B cell (primary cell): ENCODE results near the gene EIF4A2. TPM values are rescaled to one million over a fixed set of nuclear protein-coding genes. Genes with fewer than 3 reads are reported as not detected.

Source experiments
- ATAC-seq: fragments of 200-7000 bp; cut with Tn5 transposase; one replicate; pipeline ENCODE4 v1.10.0; 2021; ENCODE audit warnings: low read depth, mild to moderate bottlenecking, moderate number of reproducible peaks, moderate library complexity
- CTCF ChIA-PET: fragments of 350-600 bp; sonication (Branson Sonifier 250); formaldehyde crosslinking; loops from one replicate; lab custom pipeline; 2021; ENCODE audit warnings: antibody characterized with exemption, inconsistent platforms; lab: Charles Lee
- POLR2A ChIA-PET: fragments of 350-600 bp; sonication (Branson Sonifier 250); formaldehyde crosslinking; loops from one replicate; lab custom pipeline; 2021; ENCODE audit warnings: antibody characterized with exemption; lab: Charles Lee
- DNase-seq: peaks from one replicate; pipeline ENCODE4 v3.0.0; 2013
- H2AFZ ChIP-seq: 2 replicates; pipeline ENCODE4 v1.6.1; 2012; ENCODE audit warnings: mild to moderate bottlenecking, low read depth, low read length; ENCODE audit not compliant: insufficient read depth, poor library complexity, severe bottlenecking
- H3K27ac ChIP-seq, 2 donors: 1 replicate in 1 of 2; 2 replicates in 1 of 2; pipeline ENCODE4 v1.5.1; 2012 to 2013; ENCODE audit warnings: low read length in 2 of 2, mild to moderate bottlenecking in 2 of 2, moderate library complexity in 1 of 2
- H3K27me3 ChIP-seq, 4 experiments: fragments of 200-600 bp in 1 of 4; sonication (generic) in 1 of 4; replicated peaks in 1 of 4; 1 replicate in 2 of 4; 2 replicates in 2 of 4; pipeline versions ENCODE4 v1.6.1 to v1.7.0; 2013 to 2016; ENCODE audit warnings: low read length in 3 of 4, mild to moderate bottlenecking in 2 of 4, mixed read lengths in 1 of 4, moderate library complexity in 1 of 4; ENCODE audit not compliant: insufficient read depth in 4 of 4, control insufficient read depth in 3 of 4; ENCODE audit errors: control extremely low read depth in 1 of 4
- H3K36me3 ChIP-seq, 2 experiments: replicated peaks in 1 of 2; 1 replicate in 1 of 2; 2 replicates in 1 of 2; pipeline versions ENCODE4 v1.6.1 to v1.7.1; 2013; ENCODE audit warnings: low read length in 1 of 2; ENCODE audit not compliant: insufficient read depth in 2 of 2, control insufficient read depth in 1 of 2; ENCODE audit errors: control extremely low read depth in 1 of 2, extremely low read depth in 1 of 2
- H3K4me1 ChIP-seq, 2 donors: fragments of 200-600 bp in 1 of 2; sonication (generic) in 1 of 2; 1 replicate in 1 of 2; 2 replicates in 1 of 2; pipeline versions ENCODE4 v1.5.1 to v1.6.1; 2013 to 2017; ENCODE audit warnings: low read length in 2 of 2; ENCODE audit not compliant: control insufficient read depth in 2 of 2, insufficient read depth in 2 of 2
- H3K4me2 ChIP-seq: replicated peaks from 2 replicates; pipeline ENCODE3; 2012; ENCODE audit warnings: mild to moderate bottlenecking, low read depth, low read length; ENCODE audit not compliant: poor library complexity, severe bottlenecking
- H3K4me3 ChIP-seq, 5 experiments: fragments of 200-600 bp in 1 of 5; sonication (generic) in 1 of 5; 1 replicate in 3 of 5; 2 replicates in 2 of 5; pipeline versions ENCODE4 v1.5.1 to v1.7.0; 2011 to 2016; ENCODE audit warnings: low read length in 4 of 5, mild to moderate bottlenecking in 4 of 5, low read depth in 2 of 5, control low read depth in 1 of 5, moderate library complexity in 1 of 5; ENCODE audit not compliant: insufficient read depth in 1 of 5; ENCODE audit errors: control extremely low read depth in 1 of 5, extremely low read depth in 1 of 5
- H3K79me2 ChIP-seq: fragments of 200-600 bp; sonication (generic); one replicate; pipeline ENCODE4 v1.6.0; 2016; ENCODE audit warnings: low read length; ENCODE audit not compliant: control insufficient read depth, insufficient read depth
- H3K9ac ChIP-seq: fragments of 200-600 bp; sonication (generic); 2 replicates; pipeline ENCODE4 v1.6.1; 2017; ENCODE audit warnings: mild to moderate bottlenecking, low read length, moderate library complexity
- H3K9me3 ChIP-seq, 3 donors: one replicate each; pipeline versions ENCODE4 v1.6.1 to v1.7.1; 2013; ENCODE audit warnings: low read length in 2 of 3; ENCODE audit not compliant: control insufficient read depth in 2 of 3, insufficient read depth in 1 of 3; ENCODE audit errors: control extremely low read depth in 1 of 3
- H4K20me1 ChIP-seq: 2 replicates; pipeline ENCODE4 v1.6.0; 2012; ENCODE audit warnings: mild to moderate bottlenecking, low read length; ENCODE audit not compliant: insufficient read depth, control insufficient read depth, poor library complexity, severe bottlenecking
- H3K27ac Mint-ChIP-seq: one replicate; pipeline ENCODE4 v1.8.0; 2021; ENCODE audit warnings: mixed read lengths
- H3K27me3 Mint-ChIP-seq: one replicate; pipeline ENCODE4 v1.8.0; 2021; ENCODE audit warnings: mixed read lengths
- H3K4me1 Mint-ChIP-seq: one replicate; pipeline ENCODE4 v1.8.0; 2021; ENCODE audit warnings: mixed read lengths
- H3K4me3 Mint-ChIP-seq: one replicate; pipeline ENCODE4 v1.8.0; 2021; ENCODE audit warnings: mixed read lengths
- H3K9me3 Mint-ChIP-seq: one replicate; pipeline ENCODE4 v1.8.0; 2022; ENCODE audit warnings: mixed read lengths; ENCODE audit not compliant: insufficient read depth
- EZH2 ChIP-seq: IDR thresholded peaks from 2 replicates; pipeline ENCODE4 v1.6.1; 2012; ENCODE audit warnings: borderline replicate concordance, low read depth, mild to moderate bottlenecking, moderate library complexity, low read length; ENCODE audit not compliant: insufficient read depth, poor library complexity, severe bottlenecking
- WGBS: methylation state at CpG from one replicate; pipeline ENCODE4 v1.1.5; 2013; ENCODE audit warnings: missing lambda C conversion rate; ENCODE audit not compliant: insufficient coverage; 5-methylcytosine and 5-hydroxymethylcytosine counted together
- intact Hi-C: fragments of 100-400 bp; cut with micrococcal nuclease; formaldehyde crosslinking; loops from one replicate; pipeline ENCODE4 v1.10.0; 2022
- polyA plus RNA-seq: library from polyadenylated mRNA; depleted of rRNA; stranded (reverse); fragments of >200 nt; gene quantifications from 2 replicates; pipeline ENCODE4 v1.2.3, GENCODE V29; 2012
- total RNA-seq, 2 donors: library from RNA; stranded (reverse); fragments of 120-200 nt in 1 of 2; gene quantifications; 1 replicate in 1 of 2; 2 replicates in 1 of 2; pipeline versions ENCODE4 v1.2.3 to v1.2.4, GENCODE V29; 2013 to 2022
- TF ChIP-seq, protein P1 (sequence below): fragments of 200-600 bp; IDR thresholded peaks from one replicate; pipeline ENCODE4 v1.8.0; 2022; ENCODE audit warnings: antibody characterized with exemption, mild to moderate bottlenecking

EIF4A2 gene
- total and polyA plus RNA-seq, 2 donors (not counting 1 experiment from before 2014, with no cell fraction given) = 506 to 547 TPM

DNA sequence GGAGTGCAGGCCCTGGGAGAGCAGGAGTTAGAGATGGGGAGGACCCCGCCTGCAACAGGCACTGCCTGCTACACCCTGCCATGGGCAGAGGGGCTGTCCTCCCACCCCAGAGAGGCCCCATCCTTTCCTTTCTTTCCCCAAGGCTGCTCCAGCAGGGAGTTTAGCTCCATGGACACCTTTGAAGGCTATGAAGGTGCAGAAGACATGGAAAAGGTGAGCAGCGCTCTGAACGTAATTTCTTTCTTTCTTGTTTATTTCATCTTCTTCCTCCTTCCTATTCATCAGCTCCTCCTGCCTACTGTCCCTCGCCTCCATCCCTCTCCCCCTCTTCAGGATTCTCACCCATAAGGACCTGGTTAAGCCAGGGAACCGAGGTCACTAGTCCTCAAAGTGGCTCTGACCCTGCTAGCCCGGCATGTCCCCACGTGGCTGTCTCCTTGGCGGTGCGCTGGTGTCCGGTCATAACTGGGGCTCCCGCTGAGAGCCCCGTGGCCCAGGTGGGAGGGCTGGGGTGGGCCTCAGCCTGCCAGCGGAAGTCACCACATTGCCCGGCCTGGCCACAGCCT, 43.1 kb downstream of the EIF4A2 start:
- Mint-ChIP-seq H3K27me3 (peaks cover 48% of the 10 kb centered on the region), H3K4me1 (peaks cover 21% of the 10 kb centered on the region), H3K9me3 (no peaks in the 10 kb centered on the region), H3K27ac (no peak overlapping the region), H3K4me3 (peak overlapping the region; percentile 79)
- Histone ChIP-seq H4K20me1 (no peaks in the 10 kb centered on the region), H3K9ac (peak overlapping the region; percentile 85), H3K27ac (no peak overlapping the region), H3K36me3 (no peaks in the 10 kb centered on the region), H3K4me1 (peaks cover 24 to 28% of the 10 kb centered on the region in 2 donors), H3K4me3 (peak overlapping the region; percentile 11 to 78 (median 68)), H3K4me2 (peak overlapping the region; percentile 91), H2AFZ (peak overlapping the region; percentile 90), H3K79me2 (peaks cover 2% of the 10 kb centered on the region), H3K9me3 (peaks cover 0 to 4% (median 0%) of the 10 kb centered on the region in 3 donors), H3K27me3 (peaks cover 0 to 65% (median 40%) of the 10 kb centered on the region in 4 experiments)
- intact Hi-C loops = loop anchor here (2.0 to 10.0 kb wide), 4 partner anchors 104 to 722 kb away; partner anchors contain the start of genes DNAJB11, ETV5 and ST6GAL1
- CTCF ChIA-PET = interaction anchor here (1.3 to 5.0 kb wide), 3 partner anchors 23 to 339 kb away, joined by 5 to 61 read pairs (median 15); no protein-coding TSS in a partner anchor
- TF ChIP-seq, protein P1, sequence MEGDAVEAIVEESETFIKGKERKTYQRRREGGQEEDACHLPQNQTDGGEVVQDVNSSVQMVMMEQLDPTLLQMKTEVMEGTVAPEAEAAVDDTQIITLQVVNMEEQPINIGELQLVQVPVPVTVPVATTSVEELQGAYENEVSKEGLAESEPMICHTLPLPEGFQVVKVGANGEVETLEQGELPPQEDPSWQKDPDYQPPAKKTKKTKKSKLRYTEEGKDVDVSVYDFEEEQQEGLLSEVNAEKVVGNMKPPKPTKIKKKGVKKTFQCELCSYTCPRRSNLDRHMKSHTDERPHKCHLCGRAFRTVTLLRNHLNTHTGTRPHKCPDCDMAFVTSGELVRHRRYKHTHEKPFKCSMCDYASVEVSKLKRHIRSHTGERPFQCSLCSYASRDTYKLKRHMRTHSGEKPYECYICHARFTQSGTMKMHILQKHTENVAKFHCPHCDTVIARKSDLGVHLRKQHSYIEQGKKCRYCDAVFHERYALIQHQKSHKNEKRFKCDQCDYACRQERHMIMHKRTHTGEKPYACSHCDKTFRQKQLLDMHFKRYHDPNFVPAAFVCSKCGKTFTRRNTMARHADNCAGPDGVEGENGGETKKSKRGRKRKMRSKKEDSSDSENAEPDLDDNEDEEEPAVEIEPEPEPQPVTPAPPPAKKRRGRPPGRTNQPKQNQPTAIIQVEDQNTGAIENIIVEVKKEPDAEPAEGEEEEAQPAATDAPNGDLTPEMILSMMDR = no peak
- TF ChIP-seq EZH2 = no peak
- 12% methylated on average over 13 of the region's 14 CpGs for WGBS
- peak; percentile 53 for DNase-seq
- ATAC-seq = no peak
- POLR2A ChIA-PET = interaction anchor here (2.4 to 2.5 kb wide), 2 partner anchors 42 to 105 kb away, joined by 8 to 19 read pairs; partner anchors contain the start of gene EIF4A2
